Chondrocyte (in vitro differentiated cells): ENCODE measurements around the gene HNRNPD. TPM values are rescaled to one million over a fixed set of nuclear protein-coding genes. Genes with fewer than 3 reads are reported as not detected.
"Not testable (repeated sequence)": the region's sequence is repeated elsewhere in the genome, so short reads cannot be mapped to it uniquely, and the experiment has no call there.

ENCODE experiments used
- DNase-seq: peaks from one replicate; pipeline ENCODE4 v3.0.0; 2021; ENCODE audit warnings: mixed read lengths, low spot score
- H3K27ac Mint-ChIP-seq: one replicate; pipeline ENCODE4 v1.8.0; 2021; ENCODE audit warnings: mild to moderate bottlenecking, moderate library complexity, mixed read lengths; ENCODE audit not compliant: unreplicated experiment
- H3K27me3 Mint-ChIP-seq: 2 replicates; pipeline ENCODE4 v1.8.0; 2021; ENCODE audit warnings: low read depth, mixed read lengths
- H3K36me3 Mint-ChIP-seq: 2 replicates; pipeline ENCODE4 v1.8.0; 2021; ENCODE audit warnings: low read depth, mixed read lengths
- H3K4me1 Mint-ChIP-seq: 2 replicates; pipeline ENCODE4 v1.8.0; 2021; ENCODE audit warnings: low read depth, mild to moderate bottlenecking, mixed read lengths
- H3K4me3 Mint-ChIP-seq: one replicate; pipeline ENCODE4 v1.8.0; 2021; ENCODE audit warnings: mild to moderate bottlenecking, moderate library complexity, mixed read lengths; ENCODE audit not compliant: unreplicated experiment
- H3K9me3 Mint-ChIP-seq: 2 replicates; pipeline ENCODE4 v1.8.0; 2021; ENCODE audit warnings: low read depth, mixed read lengths
- total RNA-seq: library from RNA; stranded (reverse); gene quantifications from 3 replicates; pipeline ENCODE4 v1.2.1, GENCODE V29; 2021
- TF ChIP-seq, protein P1 (sequence below): fragments of 200-600 bp; sonication (generic); IDR thresholded peaks from 2 replicates; pipeline ENCODE4 v1.5.0; 2021; ENCODE audit warnings: antibody characterized with exemption, mild to moderate bottlenecking, moderate library complexity

Gene HNRNPD
- total RNA-seq, 1 donor from 2014 or later = 124 TPM

GRCh38 chr4:82331814-82332213, 42.0 kb downstream of the HNRNPD start:
- TF ChIP-seq, protein P1, sequence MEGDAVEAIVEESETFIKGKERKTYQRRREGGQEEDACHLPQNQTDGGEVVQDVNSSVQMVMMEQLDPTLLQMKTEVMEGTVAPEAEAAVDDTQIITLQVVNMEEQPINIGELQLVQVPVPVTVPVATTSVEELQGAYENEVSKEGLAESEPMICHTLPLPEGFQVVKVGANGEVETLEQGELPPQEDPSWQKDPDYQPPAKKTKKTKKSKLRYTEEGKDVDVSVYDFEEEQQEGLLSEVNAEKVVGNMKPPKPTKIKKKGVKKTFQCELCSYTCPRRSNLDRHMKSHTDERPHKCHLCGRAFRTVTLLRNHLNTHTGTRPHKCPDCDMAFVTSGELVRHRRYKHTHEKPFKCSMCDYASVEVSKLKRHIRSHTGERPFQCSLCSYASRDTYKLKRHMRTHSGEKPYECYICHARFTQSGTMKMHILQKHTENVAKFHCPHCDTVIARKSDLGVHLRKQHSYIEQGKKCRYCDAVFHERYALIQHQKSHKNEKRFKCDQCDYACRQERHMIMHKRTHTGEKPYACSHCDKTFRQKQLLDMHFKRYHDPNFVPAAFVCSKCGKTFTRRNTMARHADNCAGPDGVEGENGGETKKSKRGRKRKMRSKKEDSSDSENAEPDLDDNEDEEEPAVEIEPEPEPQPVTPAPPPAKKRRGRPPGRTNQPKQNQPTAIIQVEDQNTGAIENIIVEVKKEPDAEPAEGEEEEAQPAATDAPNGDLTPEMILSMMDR = no peak
- no peak overlapping the region for H3K27ac Mint-ChIP-seq
- DNase-seq = no peak
- H3K9me3 Mint-ChIP-seq = peaks cover 19% of the 10 kb centered on the region
- H3K27me3 Mint-ChIP-seq = peaks cover 3% of the 10 kb centered on the region
- no peak overlapping the region for H3K4me3 Mint-ChIP-seq
- peaks cover 5% of the 10 kb centered on the region for H3K36me3 Mint-ChIP-seq
- no peaks in the 10 kb centered on the region for H3K4me1 Mint-ChIP-seq

DNA sequence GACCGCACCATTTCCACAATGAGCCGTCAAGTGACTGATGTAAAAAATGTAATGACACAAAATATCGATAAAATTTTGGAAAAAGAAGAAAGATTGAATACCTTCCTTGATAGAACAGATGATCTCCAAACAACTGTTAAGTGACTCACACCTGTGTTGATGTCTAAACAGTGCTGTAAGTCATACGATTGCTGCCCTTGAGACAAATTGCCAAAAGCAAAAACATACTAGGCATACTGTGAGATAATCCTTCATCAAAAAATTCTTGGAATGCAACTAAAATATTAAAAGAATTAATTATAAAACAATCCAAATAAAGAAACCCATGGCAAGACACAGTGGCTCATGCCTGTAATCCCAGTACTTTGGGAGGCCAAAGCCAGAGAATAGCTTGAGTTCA, 53.4 kb downstream of the HNRNPD start:
- Mint-ChIP-seq H3K36me3 (peaks cover 2% of the 10 kb centered on the region), H3K4me1 (peaks cover 4% of the 10 kb centered on the region), H3K4me3 (no peak overlapping the region), H3K27me3 (peaks cover 1% of the 10 kb centered on the region), H3K27ac (no peak overlapping the region), H3K9me3 (peaks cover 17% of the 10 kb centered on the region)
- TF ChIP-seq, protein P1 = no peak
- no peak for DNase-seq

GRCh38 chr4:82303063-82303462, 70.7 kb downstream of the HNRNPD start:
- H3K27ac Mint-ChIP-seq, H3K4me3 Mint-ChIP-seq, H3K36me3 Mint-ChIP-seq, H3K4me1 Mint-ChIP-seq, DNase-seq: not testable (repeated sequence)
- Mint-ChIP-seq H3K27me3 (peaks cover 11% of the 10 kb centered on the region), H3K9me3 (peaks cover 19% of the 10 kb centered on the region)

Other genes with a start within 250 kb of the HNRNPD start
- 206 to 325 TPM (median 211 TPM) in 3 replicates for gene HNRNPDL, start 56.5 kb upstream of the HNRNPD start, total RNA-seq
- gene ENOPH1, start 56.6 kb upstream of the HNRNPD start, total RNA-seq = 32.2 to 33.6 TPM (median 33.1 TPM) in 3 replicates
- gene TMEM150C, start 188.0 kb upstream of the HNRNPD start, total RNA-seq = 1.7 to 2.3 TPM (median 1.7 TPM) in 3 replicates